HepG2 (cell line): ENCODE results near the gene PARVB. TPM values are rescaled to one million over a fixed set of nuclear protein-coding genes. Genes with fewer than 3 reads are reported as not detected.

ENCODE experiments used
- ATAC-seq: fragments of 200-7000 bp; cut with Tn5 transposase; 3 replicates; pipeline ENCODE4 v1.9.1; 2020; ENCODE audit warnings: mild to moderate bottlenecking, moderate library complexity
- BruUV-seq: library from RNA; stranded (reverse); fragments of 400-500 nt; replicated peaks from 2 replicates; lab custom pipeline; 2021; lab: Mats Ljungman, UMichigan
- CTCF ChIA-PET: fragments of 300-600 bp; formaldehyde crosslinking; extraction: SDS; loops from one replicate; lab custom pipeline; 2021; ENCODE audit warnings: low total read pairs, inconsistent platforms, low intra/inter-chr PET ratio; lab: Yijun Ruan, JAX
- POLR2A ChIA-PET: fragments of 350-600 bp; sonication (Branson Sonifier 250); formaldehyde crosslinking; loops from one replicate; lab custom pipeline; 2020; ENCODE audit warnings: antibody characterized with exemption, inconsistent platforms; lab: Yijun Ruan, JAX
- DNase-seq: peaks from one replicate; pipeline ENCODE4 v3.0.0-alpha.2; 2015; ENCODE audit warnings: low spot score
- FAIRE-seq: peaks from 3 replicates; lab custom pipeline; 2011; peaks lifted over from hg19 to GRCh38; lab: Jason Lieb, UNC
- H2AFZ ChIP-seq: one replicate; pipeline ENCODE4 v1.6.1; 2011; ENCODE audit warnings: low read length, inconsistent platforms
- H3K27ac ChIP-seq: fragments of 300-600 bp; 3 replicates; pipeline ENCODE4 v1.8.0; 2011; ENCODE audit warnings: mixed run types, mild to moderate bottlenecking, mixed read lengths, low read length, inconsistent platforms; ENCODE audit not compliant: insufficient read depth; ENCODE audit errors: extremely low read length
- H3K27me3 ChIP-seq, 2 experiments: fragments of 200-600 bp in 1 of 2; 2 replicates in 1 of 2; 3 replicates in 1 of 2; pipeline versions ENCODE4 v1.6.0 to v1.8.0; 2011; ENCODE audit warnings: low read length in 2 of 2, mild to moderate bottlenecking in 2 of 2, moderate library complexity in 2 of 2, inconsistent platforms in 1 of 2; ENCODE audit not compliant: insufficient read depth in 2 of 2, control insufficient read depth in 1 of 2
- H3K36me3 ChIP-seq, 2 experiments: fragments of 200-600 bp in 1 of 2; replicated peaks in 1 of 2; 2 replicates in 1 of 2; 3 replicates in 1 of 2; pipeline versions ENCODE4 v1.5.1 to v1.8.0; 2011; ENCODE audit warnings: low read length in 2 of 2, inconsistent platforms in 1 of 2; ENCODE audit not compliant: insufficient read depth in 2 of 2, control insufficient read depth in 1 of 2
- H3K4me1 ChIP-seq: 2 replicates; pipeline ENCODE4 v1.5.1; 2012; ENCODE audit warnings: low read length, inconsistent platforms; ENCODE audit not compliant: insufficient read depth
- H3K4me2 ChIP-seq: 2 replicates; pipeline ENCODE4 v1.6.0; 2011; ENCODE audit warnings: low read depth, low read length, inconsistent platforms
- H3K4me3 ChIP-seq, 3 experiments: fragments of 200-600 bp in 1 of 3; sonication (generic), shearing (Covaris generic) in 1 of 3; replicated peaks in 1 of 3; 2 replicates each; pipeline ENCODE4 v1.5.1; 2011 to 2016; ENCODE audit warnings: low read length in 3 of 3, inconsistent platforms in 2 of 3, low read depth in 2 of 3, mild to moderate bottlenecking in 2 of 3, control low read depth in 1 of 3, mixed read lengths in 1 of 3; ENCODE audit not compliant: insufficient read depth in 1 of 3
- H3K79me2 ChIP-seq: one replicate; pipeline ENCODE4 v1.6.1; 2011; ENCODE audit warnings: low read length, inconsistent platforms; ENCODE audit not compliant: insufficient read depth
- H3K9ac ChIP-seq: 2 replicates; pipeline ENCODE4 v1.6.0; 2011; ENCODE audit warnings: mild to moderate bottlenecking, low read depth, low read length, inconsistent platforms; ENCODE audit not compliant: insufficient read depth
- H3K9me3 ChIP-seq: 2 replicates; pipeline ENCODE4 v1.5.1; 2012; ENCODE audit warnings: mild to moderate bottlenecking, low read length
- H4K20me1 ChIP-seq: 2 replicates; pipeline ENCODE4 v1.6.0; 2011; ENCODE audit warnings: inconsistent platforms, mild to moderate bottlenecking, low read length, moderate library complexity; ENCODE audit not compliant: insufficient read depth
- GATAD1 ChIP-seq: IDR thresholded peaks from 2 replicates; pipeline ENCODE4 v1.6.1; 2016; ENCODE audit warnings: missing genetic modification reagents, missing compliant biosample characterization
- STAT6 ChIP-seq: sonication (generic); formaldehyde crosslinking; IDR thresholded peaks from 2 replicates; pipeline ENCODE4 v1.4.0; 2020; ENCODE audit warnings: missing genetic modification reagents, mild to moderate bottlenecking, borderline replicate concordance
- ZNF292 ChIP-seq: sonication (generic); formaldehyde crosslinking; IDR thresholded peaks from 2 replicates; pipeline ENCODE4 v1.8.1; 2022; ENCODE audit warnings: mild to moderate bottlenecking, low read depth, missing genetic modification reagents, borderline replicate concordance
- ZNF318 ChIP-seq: sonication (generic); formaldehyde crosslinking; IDR thresholded peaks from 2 replicates; pipeline ENCODE4 v1.4.0; 2020; ENCODE audit warnings: mild to moderate bottlenecking, missing genetic modification reagents
- ZNF333 ChIP-seq: sonication (generic); formaldehyde crosslinking; IDR thresholded peaks from 2 replicates; pipeline ENCODE4 v1.4.0; 2020; ENCODE audit warnings: mild to moderate bottlenecking, missing genetic modification reagents, borderline replicate concordance
- ZNF609 ChIP-seq: sonication (generic); formaldehyde crosslinking; IDR thresholded peaks from 2 replicates; pipeline ENCODE4 v1.4.0; 2020; ENCODE audit warnings: mild to moderate bottlenecking, missing genetic modification reagents, borderline replicate concordance
- ZSCAN30 ChIP-seq: sonication (generic); formaldehyde crosslinking; IDR thresholded peaks from 2 replicates; pipeline ENCODE4 v1.5.0; 2020; ENCODE audit warnings: mild to moderate bottlenecking, missing genetic modification reagents
- whole genome bisulfite sequencing: methylation state at CpG from one replicate; pipeline ENCODE4 v1.1.6; 2017; ENCODE audit warnings: low lambda C conversion rate; 5-methylcytosine and 5-hydroxymethylcytosine counted together
- in situ Hi-C: cut with HindIII; loops from 2 replicates; pipeline ENCODE4 v1.10.0; 2017; ENCODE audit warnings: low pct_unique_long_range_greater_than_20kb; ENCODE audit not compliant: extremely low pct_ligation_motif_present
- intact Hi-C: fragments of 100-400 bp; cut with micrococcal nuclease; formaldehyde crosslinking; loops from one replicate; pipeline ENCODE4 v1.10.0; 2022; ENCODE audit not compliant: unreplicated experiment
- polyA plus RNA-seq, 8 experiments: library from polyadenylated mRNA; depleted of rRNA in 3 of 8; stranded (reverse) in 7 of 8; unstranded in 1 of 8; fragments of >200 nt; fragmentation: Illumina TruSeq in 4 of 8; extraction: Trizol in 4 of 8; gene quantifications; 2 replicates each; pipeline versions ENCODE4 v1.2.1 to v1.2.3, GENCODE V29; 2011 to 2016; ENCODE audit warnings: low read depth in 4 of 8, missing spikeins in 1 of 8, mixed read lengths in 1 of 8; ENCODE audit not compliant: insufficient read depth in 1 of 8
- total RNA-seq, 5 experiments: library from RNA; depleted of rRNA; stranded (reverse); fragments of >200 nt; fragmentation: Illumina TruSeq; extraction: Trizol; gene quantifications; 2 replicates each; pipeline ENCODE4 v1.2.3, GENCODE V29; 2016; ENCODE audit warnings: low read depth in 1 of 5

Gene PARVB
- total and polyA plus RNA-seq, 2 of the 13 experiments (the other 11 are each of a cell fraction or from before 2014, with no cell fraction given): 0.11 to 0.15 TPM

GRCh38 chr22:44211256-44211945, 187.3 kb downstream of the PARVB start:
- Histone ChIP-seq H3K9me3 (no peaks in the 10 kb centered on the region), H3K27me3 (no peaks in the 10 kb centered on the region; a peak in 1 of 5 replicates), H3K4me3 (no peak overlapping the region), H4K20me1 (no peaks in the 10 kb centered on the region), H3K9ac (no peak overlapping the region), H3K36me3 (no peaks in the 10 kb centered on the region), H2AFZ (no peak overlapping the region), H3K79me2 (no peaks in the 10 kb centered on the region), H3K27ac (no peak overlapping the region), H3K4me2 (no peak overlapping the region), H3K4me1 (no peaks in the 10 kb centered on the region)
- CTCF ChIA-PET: no interaction called here
- intact Hi-C loops (no loop called here), in situ Hi-C loops (no loop called here)
- WGBS: 9% methylated on average over 6 of the region's 6 CpGs
- no TSS peak for BruUV-seq
- POLR2A ChIA-PET: no interaction called here
- FAIRE-seq (no peak), DNase-seq (no peak), ATAC-seq (no peak)
- no peak for TF ChIP-seq STAT6 (CRISPR knock-in tag)
- TF ChIP-seq GATAD1 (CRISPR knock-in tag): no peak
- no peak for TF ChIP-seq ZNF318 (CRISPR knock-in tag)
- no peak for TF ChIP-seq ZNF292
- TF ChIP-seq ZNF609 (CRISPR knock-in tag): no peak
- no peak for TF ChIP-seq ZNF333 (CRISPR knock-in tag)
- no peak for TF ChIP-seq ZSCAN30 (CRISPR knock-in tag)
